Erythroblast (primary cell): ENCODE results near the gene BACH2.
"Not testable (repeated sequence)": the region's sequence is repeated elsewhere in the genome, so short reads cannot be mapped to it uniquely, and the experiment has no call there.

ENCODE experiments used
- DNase-seq, 2 experiments: peaks; one replicate each; lab custom pipeline; 2025; lab: John Stamatoyannopoulos, UW
- GATA1 ChIP-seq: IDR thresholded peaks from 2 replicates; pipeline ENCODE4 v1.6.1; 2011; ENCODE audit warnings: low read depth, mild to moderate bottlenecking, control low read depth, low read length, moderate library complexity
- POLR2A ChIP-seq: IDR thresholded peaks from 2 replicates; pipeline ENCODE4 v1.6.1; 2011; ENCODE audit warnings: mild to moderate bottlenecking, low read length

BACH2 gene

GRCh38 chr6:90294989-90295853, 1.4 kb downstream of the BACH2 start:
- TF ChIP-seq POLR2A (no peak), GATA1 (no peak)
- peak; percentile 55 to 60 for DNase-seq

- TF ChIP-seq POLR2A (no peak), GATA1 (no peak)
- peak in 1 of 2 experiments; percentile 26 for DNase-seq
Observed at GRCh38 chr6:90294614-90294988, 2.0 kb downstream of the BACH2 start.

- no peak for TF ChIP-seq GATA1
- no peak for TF ChIP-seq POLR2A
- no peak for DNase-seq
Observed at GRCh38 chr6:90294008-90294511, 2.6 kb downstream of the BACH2 start.

- TF ChIP-seq POLR2A (no peak), GATA1 (no peak)
- DNase-seq: no peak
Observed at GRCh38 chr6:90293319-90293953, 3.2 kb downstream of the BACH2 start.

- no peak for DNase-seq
- TF ChIP-seq GATA1 (no peak), POLR2A (no peak)
Observed at GRCh38 chr6:90291565-90291964, 5.1 kb downstream of the BACH2 start.

- DNase-seq: no peak
- TF ChIP-seq GATA1 (no peak), POLR2A (no peak)
Observed at GRCh38 chr6:90290811-90291420, 5.7 kb downstream of the BACH2 start.

GRCh38 chr6:90289902-90290301, 6.7 kb downstream of the BACH2 start:
- no peak for DNase-seq
- TF ChIP-seq POLR2A (no peak), GATA1 (no peak)

GRCh38 chr6:90288404-90288803, 8.2 kb downstream of the BACH2 start:
- TF ChIP-seq POLR2A (no peak), GATA1 (no peak)
- DNase-seq: peak; percentile 3 to 12

- DNase-seq: peak; percentile 67 to 78
Observed at GRCh38 chr6:90286884-90287488, 9.7 kb downstream of the BACH2 start.

GRCh38 chr6:90285611-90286381, 10.8 kb downstream of the BACH2 start:
- TF ChIP-seq POLR2A: no peak
- TF ChIP-seq GATA1: no peak
- peak; percentile 86 to 87 for DNase-seq

More at GRCh38 chr6:90286884-90287488, 9.7 kb downstream of the BACH2 start:
- TF ChIP-seq POLR2A (no peak), GATA1 (no peak)

GRCh38 chr6:90285042-90285481, 11.6 kb downstream of the BACH2 start:
- TF ChIP-seq POLR2A: no peak
- TF ChIP-seq GATA1: no peak
- DNase-seq: peak; percentile 27 to 49

GRCh38 chr6:90284236-90285041, 12.2 kb downstream of the BACH2 start:
- peak; percentile 44 to 58 for DNase-seq
- TF ChIP-seq GATA1: no peak
- no peak for TF ChIP-seq POLR2A

GRCh38 chr6:90282265-90282664, 14.4 kb downstream of the BACH2 start:
- DNase-seq: not testable (repeated sequence)
